ENCODE results near the gene ELMO1. TPM values are rescaled to one million over a fixed set of nuclear protein-coding genes. Genes with fewer than 3 reads are reported as not detected.

ELMO1 gene
- total and polyA plus RNA-seq, 4 donors: 6.7 to 51.5 (median 14.8) TPM

DNA sequence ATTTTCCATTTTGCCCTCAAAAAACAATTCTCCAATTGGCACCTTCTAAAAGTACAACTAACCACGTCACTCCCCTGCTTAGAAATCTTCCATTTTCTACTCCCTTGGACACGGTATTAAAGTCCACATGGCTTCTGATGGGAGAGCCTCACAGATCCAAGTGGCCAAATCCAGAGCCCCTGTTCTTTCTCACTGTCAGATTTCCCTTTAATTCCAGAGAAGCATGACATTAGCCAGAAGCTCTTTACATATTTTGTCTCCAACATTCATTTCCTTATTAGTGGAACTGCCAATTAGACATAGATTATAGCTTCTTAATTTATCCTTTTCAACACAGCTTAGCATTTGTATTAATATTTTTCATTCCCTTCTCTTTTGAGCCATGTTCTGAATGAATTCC, 118.7 kb downstream of the ELMO1 start:
- 73% methylated on average over 2 of the region's 2 CpGs for WGBS
- no peak for DNase-seq (ENCODE audit: low spot score)

GRCh38 chr7:37327288-37327687, 121.4 kb downstream of the ELMO1 start:
- Histone ChIP-seq H3K36me3 (ENCODE audit: control insufficient read depth in 4 of 4, insufficient read depth in 3 of 4, low read depth in 1 of 4, low read length in 3 of 4) (peaks cover 0 to 5% (median 3%) of the 10 kb centered on the region in 4 donors), H3K4me3 (ENCODE audit: low read depth in 1 of 3, low read length in 3 of 3) (no peak overlapping the region), H3K4me1 (ENCODE audit: control insufficient read depth in 4 of 4, insufficient read depth in 4 of 4, low read length in 3 of 4) (no peaks in the 10 kb centered on the region), H3K9ac (ENCODE audit: low read depth in 1 of 2, low read length in 2 of 2) (no peak overlapping the region), H3K27ac (ENCODE audit: low read depth in 1 of 2, low read length in 2 of 2) (no peak overlapping the region), H3K9me3 (ENCODE audit: control insufficient read depth in 4 of 4, low read length in 3 of 4) (no peaks in the 10 kb centered on the region), H3K27me3 (ENCODE audit: control insufficient read depth in 4 of 4, insufficient read depth in 4 of 4, low read length in 3 of 4) (no peaks in the 10 kb centered on the region)
- WGBS: 96% methylated on average over 1 of the region's 1 CpG
- TF ChIP-seq, protein P1, sequence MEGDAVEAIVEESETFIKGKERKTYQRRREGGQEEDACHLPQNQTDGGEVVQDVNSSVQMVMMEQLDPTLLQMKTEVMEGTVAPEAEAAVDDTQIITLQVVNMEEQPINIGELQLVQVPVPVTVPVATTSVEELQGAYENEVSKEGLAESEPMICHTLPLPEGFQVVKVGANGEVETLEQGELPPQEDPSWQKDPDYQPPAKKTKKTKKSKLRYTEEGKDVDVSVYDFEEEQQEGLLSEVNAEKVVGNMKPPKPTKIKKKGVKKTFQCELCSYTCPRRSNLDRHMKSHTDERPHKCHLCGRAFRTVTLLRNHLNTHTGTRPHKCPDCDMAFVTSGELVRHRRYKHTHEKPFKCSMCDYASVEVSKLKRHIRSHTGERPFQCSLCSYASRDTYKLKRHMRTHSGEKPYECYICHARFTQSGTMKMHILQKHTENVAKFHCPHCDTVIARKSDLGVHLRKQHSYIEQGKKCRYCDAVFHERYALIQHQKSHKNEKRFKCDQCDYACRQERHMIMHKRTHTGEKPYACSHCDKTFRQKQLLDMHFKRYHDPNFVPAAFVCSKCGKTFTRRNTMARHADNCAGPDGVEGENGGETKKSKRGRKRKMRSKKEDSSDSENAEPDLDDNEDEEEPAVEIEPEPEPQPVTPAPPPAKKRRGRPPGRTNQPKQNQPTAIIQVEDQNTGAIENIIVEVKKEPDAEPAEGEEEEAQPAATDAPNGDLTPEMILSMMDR (IDR thresholded peaks at IDR 0.05; ENCODE audit: low read depth, low read length, missing input control): no peak
- TF ChIP-seq NR2F2 (IDR thresholded peaks at IDR 0.05) (no peak), RAD21 (IDR thresholded peaks at IDR 0.05) (no peak), HNF4A (conservative IDR thresholded peaks at IDR 0.05) (no peak), RXRA (IDR thresholded peaks at IDR 0.05) (no peak), HNF4G (IDR thresholded peaks at IDR 0.05) (no peak), ZBTB33 (IDR thresholded peaks at IDR 0.05) (no peak), TAF1 (conservative IDR thresholded peaks at IDR 0.05) (no peak), JUND (IDR thresholded peaks at IDR 0.05) (no peak), SP1 (IDR thresholded peaks at IDR 0.05) (no peak), GABPA (IDR thresholded peaks at IDR 0.05 in 1 of 2, conservative IDR thresholded peaks at IDR 0.05 in 1 of 2) (no peak), FOXA1 (IDR thresholded peaks at IDR 0.05) (no peak), ATF3 (IDR thresholded peaks at IDR 0.05) (no peak), YY1 (IDR thresholded peaks at IDR 0.05) (no peak), FOXA2 (IDR thresholded peaks at IDR 0.05) (no peak), EGR1 (IDR thresholded peaks at IDR 0.05; ENCODE audit: low read depth in 2 of 2) (no peak)
- TF ChIP-seq, protein P2, sequence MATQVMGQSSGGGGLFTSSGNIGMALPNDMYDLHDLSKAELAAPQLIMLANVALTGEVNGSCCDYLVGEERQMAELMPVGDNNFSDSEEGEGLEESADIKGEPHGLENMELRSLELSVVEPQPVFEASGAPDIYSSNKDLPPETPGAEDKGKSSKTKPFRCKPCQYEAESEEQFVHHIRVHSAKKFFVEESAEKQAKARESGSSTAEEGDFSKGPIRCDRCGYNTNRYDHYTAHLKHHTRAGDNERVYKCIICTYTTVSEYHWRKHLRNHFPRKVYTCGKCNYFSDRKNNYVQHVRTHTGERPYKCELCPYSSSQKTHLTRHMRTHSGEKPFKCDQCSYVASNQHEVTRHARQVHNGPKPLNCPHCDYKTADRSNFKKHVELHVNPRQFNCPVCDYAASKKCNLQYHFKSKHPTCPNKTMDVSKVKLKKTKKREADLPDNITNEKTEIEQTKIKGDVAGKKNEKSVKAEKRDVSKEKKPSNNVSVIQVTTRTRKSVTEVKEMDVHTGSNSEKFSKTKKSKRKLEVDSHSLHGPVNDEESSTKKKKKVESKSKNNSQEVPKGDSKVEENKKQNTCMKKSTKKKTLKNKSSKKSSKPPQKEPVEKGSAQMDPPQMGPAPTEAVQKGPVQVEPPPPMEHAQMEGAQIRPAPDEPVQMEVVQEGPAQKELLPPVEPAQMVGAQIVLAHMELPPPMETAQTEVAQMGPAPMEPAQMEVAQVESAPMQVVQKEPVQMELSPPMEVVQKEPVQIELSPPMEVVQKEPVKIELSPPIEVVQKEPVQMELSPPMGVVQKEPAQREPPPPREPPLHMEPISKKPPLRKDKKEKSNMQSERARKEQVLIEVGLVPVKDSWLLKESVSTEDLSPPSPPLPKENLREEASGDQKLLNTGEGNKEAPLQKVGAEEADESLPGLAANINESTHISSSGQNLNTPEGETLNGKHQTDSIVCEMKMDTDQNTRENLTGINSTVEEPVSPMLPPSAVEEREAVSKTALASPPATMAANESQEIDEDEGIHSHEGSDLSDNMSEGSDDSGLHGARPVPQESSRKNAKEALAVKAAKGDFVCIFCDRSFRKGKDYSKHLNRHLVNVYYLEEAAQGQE (IDR thresholded peaks at IDR 0.05): no peak
- TF ChIP-seq, protein P3, sequence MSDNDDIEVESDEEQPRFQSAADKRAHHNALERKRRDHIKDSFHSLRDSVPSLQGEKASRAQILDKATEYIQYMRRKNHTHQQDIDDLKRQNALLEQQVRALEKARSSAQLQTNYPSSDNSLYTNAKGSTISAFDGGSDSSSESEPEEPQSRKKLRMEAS (IDR thresholded peaks at IDR 0.05): no peak
- DNase-seq (ENCODE audit: low spot score): no peak

More for the DNA sequence above, 118.7 kb downstream of the ELMO1 start:
- H3K9me3 ChIP-seq (ENCODE audit: control insufficient read depth in 4 of 4, low read length in 3 of 4): no peaks in the 10 kb centered on the region
- H3K27me3 ChIP-seq (ENCODE audit: control insufficient read depth in 4 of 4, insufficient read depth in 4 of 4, low read length in 3 of 4): no peaks in the 10 kb centered on the region
- no peak overlapping the region for H3K4me3 ChIP-seq (ENCODE audit: low read depth in 1 of 3, low read length in 3 of 3)
- no peak overlapping the region for H3K9ac ChIP-seq (ENCODE audit: low read depth in 1 of 2, low read length in 2 of 2)
- TF ChIP-seq YY1 (IDR thresholded peaks at IDR 0.05): no peak
- no peaks in the 10 kb centered on the region for H3K4me1 ChIP-seq (ENCODE audit: control insufficient read depth in 4 of 4, insufficient read depth in 4 of 4, low read length in 3 of 4)
- no peak overlapping the region for H3K27ac ChIP-seq (ENCODE audit: low read depth in 1 of 2, low read length in 2 of 2)
- peaks cover 0 to 5% (median 1%) of the 10 kb centered on the region in 4 donors for H3K36me3 ChIP-seq (ENCODE audit: control insufficient read depth in 4 of 4, insufficient read depth in 3 of 4, low read depth in 1 of 4, low read length in 3 of 4)

Data from liver (tissue), 9 donors.